T-helper 1 cell treated with Interleukin-12 subunit alpha and Interleukin-12 subunit beta and Interleukin-4 antibody, amounts not matched to agents 30 μg/mL and 1 μg/mL, for 36 hours (primary cell): Measurements from ENCODE around the gene KCNV2.

ENCODE experiments used
- H3K27ac Mint-ChIP-seq: one replicate; pipeline ENCODE4 v1.8.0; 2021; ENCODE audit warnings: mild to moderate bottlenecking, mixed read lengths
- H3K27me3 Mint-ChIP-seq: one replicate; pipeline ENCODE4 v1.8.0; 2021; ENCODE audit warnings: low read depth, mixed read lengths
- H3K36me3 Mint-ChIP-seq: one replicate; pipeline ENCODE4 v1.8.0; 2021; ENCODE audit warnings: low read depth, mixed read lengths
- H3K4me1 Mint-ChIP-seq: one replicate; pipeline ENCODE4 v1.8.0; 2021; ENCODE audit warnings: low read depth, mixed read lengths
- H3K4me3 Mint-ChIP-seq: one replicate; pipeline ENCODE4 v1.8.0; 2021; ENCODE audit warnings: mild to moderate bottlenecking, moderate library complexity, mixed read lengths
- H3K9me3 Mint-ChIP-seq: one replicate; pipeline ENCODE4 v1.8.0; 2021; ENCODE audit warnings: mixed read lengths

Gene KCNV2

GRCh38 chr9:2727966-2728613 is 10.8 kb downstream of the KCNV2 start:
- no peak overlapping the region for H3K4me3 Mint-ChIP-seq
- H3K4me1 Mint-ChIP-seq, result peaks cover 1% of the 10 kb centered on the region
- no peaks in the 10 kb centered on the region for H3K36me3 Mint-ChIP-seq
- H3K9me3 Mint-ChIP-seq, result no peaks in the 10 kb centered on the region
- no peaks in the 10 kb centered on the region for H3K27me3 Mint-ChIP-seq
- H3K27ac Mint-ChIP-seq, result no peak overlapping the region

- Mint-ChIP-seq H3K27ac (no peak overlapping the region), H3K27me3 (no peaks in the 10 kb centered on the region), H3K4me1 (peaks cover 1% of the 10 kb centered on the region), H3K4me3 (no peak overlapping the region), H3K36me3 (no peaks in the 10 kb centered on the region), H3K9me3 (no peaks in the 10 kb centered on the region)
Observed at GRCh38 chr9:2729003-2729402, 11.7 kb downstream of the KCNV2 start.

GRCh38 chr9:2729721-2730120 is 12.4 kb downstream of the KCNV2 start:
- Mint-ChIP-seq H3K27me3 (no peaks in the 10 kb centered on the region), H3K4me1 (peaks cover 1% of the 10 kb centered on the region), H3K9me3 (no peaks in the 10 kb centered on the region), H3K27ac (no peak overlapping the region), H3K4me3 (no peak overlapping the region), H3K36me3 (no peaks in the 10 kb centered on the region)

DNA sequence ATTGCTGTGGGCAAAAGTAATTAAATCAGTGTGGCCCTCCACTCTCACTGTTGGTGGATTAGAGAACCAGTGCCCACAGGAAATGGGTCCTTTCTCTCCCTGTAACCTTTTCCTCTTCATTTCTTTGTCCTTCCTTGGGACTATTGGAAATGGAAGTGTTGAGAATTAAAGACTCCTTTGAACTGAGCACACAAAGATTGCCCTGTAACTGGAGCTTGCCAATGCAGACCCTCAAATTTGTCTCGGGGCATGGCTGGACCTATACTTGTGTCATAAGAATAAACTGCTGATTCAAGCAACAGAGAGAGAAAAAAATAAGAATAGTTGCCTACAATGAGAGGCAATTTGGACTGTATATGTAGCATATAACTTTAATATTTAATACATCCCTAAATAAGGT is 13.7 kb downstream of the KCNV2 start:
- Mint-ChIP-seq H3K36me3 (no peaks in the 10 kb centered on the region), H3K9me3 (no peaks in the 10 kb centered on the region), H3K27me3 (no peaks in the 10 kb centered on the region), H3K4me1 (peaks cover 1% of the 10 kb centered on the region), H3K27ac (no peak overlapping the region), H3K4me3 (no peak overlapping the region)

- Mint-ChIP-seq H3K9me3 (no peaks in the 10 kb centered on the region), H3K4me3 (no peak overlapping the region), H3K36me3 (no peaks in the 10 kb centered on the region), H3K27ac (no peak overlapping the region), H3K4me1 (peaks cover 1% of the 10 kb centered on the region), H3K27me3 (no peaks in the 10 kb centered on the region)
Observed at GRCh38 chr9:2732492-2732891, 15.2 kb downstream of the KCNV2 start.

DNA sequence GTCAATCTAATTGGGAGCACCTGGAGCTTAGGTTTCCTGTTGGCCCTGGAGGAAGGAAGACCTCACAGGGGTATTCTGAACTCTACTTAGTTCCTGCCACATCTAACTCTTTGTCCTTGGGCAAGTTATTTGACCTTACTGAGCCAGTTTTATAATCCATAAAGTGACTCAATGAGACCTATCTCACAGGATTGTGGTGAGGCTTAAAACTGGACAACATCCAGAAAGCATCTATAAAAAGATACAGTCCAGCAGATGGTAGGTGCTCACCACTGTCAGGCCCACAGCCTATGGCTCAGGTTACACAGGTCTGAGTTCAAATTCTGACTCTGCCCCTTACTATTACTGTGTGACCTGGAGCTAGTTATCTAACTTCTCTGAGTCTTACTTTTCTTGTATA is 23.3 kb downstream of the KCNV2 start:
- Mint-ChIP-seq H3K4me3 (no peak overlapping the region), H3K4me1 (peaks cover 4% of the 10 kb centered on the region), H3K27ac (no peak overlapping the region), H3K36me3 (peaks cover 3% of the 10 kb centered on the region), H3K27me3 (no peaks in the 10 kb centered on the region), H3K9me3 (no peaks in the 10 kb centered on the region)

DNA sequence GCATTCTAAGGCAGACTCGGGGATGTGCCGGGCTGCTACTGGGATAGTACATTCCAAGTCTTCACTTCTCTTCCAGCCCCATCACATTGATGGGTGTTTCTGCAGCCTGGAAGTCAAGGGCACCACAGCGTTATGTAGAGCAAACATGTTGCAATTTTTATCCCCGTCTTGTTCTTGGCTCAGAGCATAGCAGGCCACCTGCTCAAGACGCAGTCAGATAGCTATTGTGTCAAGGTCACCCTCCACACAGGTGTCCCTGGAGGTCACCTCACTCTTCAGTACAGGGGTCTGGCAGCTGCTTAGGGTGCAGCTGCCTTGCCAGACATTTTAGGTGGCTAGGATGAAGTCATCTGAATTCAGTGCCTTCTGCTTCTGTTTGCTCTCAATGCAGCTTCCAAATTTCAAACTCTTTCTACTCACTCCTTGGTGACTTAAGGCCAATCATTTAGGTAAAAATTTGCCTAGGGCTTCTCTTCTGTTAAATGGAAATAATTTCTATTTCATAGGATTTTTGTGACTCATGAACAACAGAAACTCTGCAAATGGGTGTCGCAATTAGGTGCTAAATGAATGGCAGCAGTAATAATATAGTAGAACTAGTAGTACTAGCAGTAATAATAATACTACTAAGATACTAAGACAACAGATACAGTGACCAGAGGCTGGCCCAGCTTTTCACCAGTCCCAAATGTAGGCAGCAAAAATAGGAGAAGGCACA is 24.3 kb downstream of the KCNV2 start:
- Mint-ChIP-seq H3K9me3 (no peaks in the 10 kb centered on the region), H3K4me1 (peaks cover 4% of the 10 kb centered on the region), H3K27ac (no peak overlapping the region), H3K27me3 (no peaks in the 10 kb centered on the region), H3K4me3 (no peak overlapping the region), H3K36me3 (peaks cover 3% of the 10 kb centered on the region)

DNA sequence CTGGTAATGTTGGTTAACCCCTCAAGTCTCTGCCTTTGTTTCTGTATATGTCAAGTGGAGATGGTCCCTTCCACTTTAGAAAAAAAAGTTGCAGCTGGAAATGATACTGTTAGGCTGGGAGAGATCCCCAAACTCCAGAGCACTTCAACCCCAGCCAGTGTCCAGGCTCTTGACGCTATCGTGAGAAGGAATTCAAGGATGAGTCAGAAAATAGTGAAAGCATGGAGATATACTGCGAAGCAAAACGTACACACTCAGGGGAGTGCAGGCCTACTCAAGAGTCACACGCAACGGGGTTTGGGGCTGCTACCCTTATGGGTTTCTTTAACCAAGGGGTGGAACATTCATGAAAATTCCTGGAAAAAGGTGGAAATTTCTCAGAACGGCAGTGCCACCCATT is 24.9 kb downstream of the KCNV2 start:
- no peaks in the 10 kb centered on the region for H3K9me3 Mint-ChIP-seq

GRCh38 chr9:2743937-2744529 is 26.7 kb downstream of the KCNV2 start:
- H3K4me3 Mint-ChIP-seq, result no peak overlapping the region
- H3K9me3 Mint-ChIP-seq, result no peaks in the 10 kb centered on the region
- no peaks in the 10 kb centered on the region for H3K27me3 Mint-ChIP-seq
- H3K36me3 Mint-ChIP-seq, result peaks cover 3% of the 10 kb centered on the region
- H3K4me1 Mint-ChIP-seq, result peaks cover 4% of the 10 kb centered on the region
- no peak overlapping the region for H3K27ac Mint-ChIP-seq

More for the DNA sequence above, 24.9 kb downstream of the KCNV2 start:
- Mint-ChIP-seq H3K36me3 (peaks cover 3% of the 10 kb centered on the region), H3K4me3 (no peak overlapping the region), H3K27me3 (no peaks in the 10 kb centered on the region), H3K4me1 (peaks cover 4% of the 10 kb centered on the region), H3K27ac (no peak overlapping the region)

DNA sequence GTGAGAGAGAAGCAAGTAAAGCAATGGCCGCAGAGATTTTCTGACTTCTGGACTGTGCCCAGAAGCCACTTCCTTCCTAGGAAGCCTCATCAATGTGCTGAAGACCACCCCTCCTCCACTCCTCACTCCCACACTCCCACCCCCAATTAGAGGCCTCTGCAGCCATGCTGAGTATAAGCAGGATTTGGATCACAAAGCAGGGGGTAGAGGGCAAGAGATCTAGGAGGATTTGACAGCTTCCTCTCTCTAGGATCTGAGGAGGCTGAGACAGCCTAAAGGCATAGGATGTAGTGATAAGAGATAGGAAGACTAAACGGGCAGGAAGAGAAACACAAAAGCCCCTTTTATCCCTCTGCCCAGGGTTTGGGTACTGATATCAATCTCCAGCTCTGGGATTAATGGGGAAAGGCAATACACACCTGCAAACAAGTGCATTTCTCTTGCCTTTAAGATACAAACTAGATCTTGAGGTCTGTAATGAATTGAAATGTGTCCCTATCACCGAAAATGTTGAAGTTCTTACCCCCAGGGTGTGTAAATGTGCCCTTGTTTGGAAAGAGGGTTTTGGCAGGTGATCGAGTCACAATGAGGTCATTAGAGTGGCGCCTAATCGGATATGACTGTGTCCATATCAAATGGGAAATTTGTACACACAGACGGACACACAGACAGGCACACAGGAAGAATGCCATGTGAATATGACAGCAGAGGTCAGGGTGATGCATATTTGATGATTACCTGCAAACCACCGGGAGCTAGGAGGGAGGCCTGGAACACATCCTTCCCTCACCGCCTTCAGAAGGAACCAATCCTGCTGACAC is 28.5 kb downstream of the KCNV2 start:
- H3K27ac Mint-ChIP-seq, result no peak overlapping the region
- H3K36me3 Mint-ChIP-seq, result peaks cover 5% of the 10 kb centered on the region
- no peak overlapping the region for H3K4me3 Mint-ChIP-seq

DNA sequence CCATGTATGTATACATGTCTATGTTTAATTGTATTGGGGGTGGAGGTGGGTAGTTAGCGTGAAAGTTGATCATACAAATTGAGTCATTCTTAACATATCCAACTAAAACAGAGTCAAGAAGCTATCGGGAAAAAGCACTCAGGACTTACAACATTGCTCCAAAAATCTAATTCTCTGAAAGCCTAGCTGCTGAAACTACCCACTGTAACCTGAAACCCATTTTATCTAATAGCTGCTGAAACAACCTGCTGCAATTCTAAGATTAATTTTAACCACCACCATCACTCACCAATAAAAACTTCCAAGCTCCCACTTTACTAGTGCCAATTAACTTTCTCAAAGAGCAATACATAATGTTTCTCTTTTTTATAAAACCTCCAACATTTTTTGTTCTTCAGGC is 32.2 kb downstream of the KCNV2 start:
- Mint-ChIP-seq H3K27ac (no peak overlapping the region), H3K27me3 (no peaks in the 10 kb centered on the region), H3K4me3 (no peak overlapping the region), H3K4me1 (peaks cover 4% of the 10 kb centered on the region), H3K36me3 (peaks cover 5% of the 10 kb centered on the region), H3K9me3 (peaks cover 3% of the 10 kb centered on the region)

More for the DNA sequence above, 28.5 kb downstream of the KCNV2 start:
- H3K27me3 Mint-ChIP-seq, result no peaks in the 10 kb centered on the region
- peaks cover 4% of the 10 kb centered on the region for H3K4me1 Mint-ChIP-seq
- peaks cover 3% of the 10 kb centered on the region for H3K9me3 Mint-ChIP-seq

GRCh38 chr9:2755285-2755684 is 38.0 kb downstream of the KCNV2 start:
- Mint-ChIP-seq H3K27me3 (no peaks in the 10 kb centered on the region), H3K9me3 (peaks cover 2% of the 10 kb centered on the region), H3K27ac (no peak overlapping the region), H3K4me3 (no peak overlapping the region), H3K36me3 (peaks cover 10% of the 10 kb centered on the region), H3K4me1 (no peaks in the 10 kb centered on the region)

GRCh38 chr9:2758162-2758897 is 41.0 kb downstream of the KCNV2 start:
- Mint-ChIP-seq H3K4me3 (no peak overlapping the region), H3K27ac (no peak overlapping the region), H3K4me1 (peaks cover 8% of the 10 kb centered on the region), H3K27me3 (no peaks in the 10 kb centered on the region), H3K9me3 (no peaks in the 10 kb centered on the region), H3K36me3 (peaks cover 7% of the 10 kb centered on the region)

DNA sequence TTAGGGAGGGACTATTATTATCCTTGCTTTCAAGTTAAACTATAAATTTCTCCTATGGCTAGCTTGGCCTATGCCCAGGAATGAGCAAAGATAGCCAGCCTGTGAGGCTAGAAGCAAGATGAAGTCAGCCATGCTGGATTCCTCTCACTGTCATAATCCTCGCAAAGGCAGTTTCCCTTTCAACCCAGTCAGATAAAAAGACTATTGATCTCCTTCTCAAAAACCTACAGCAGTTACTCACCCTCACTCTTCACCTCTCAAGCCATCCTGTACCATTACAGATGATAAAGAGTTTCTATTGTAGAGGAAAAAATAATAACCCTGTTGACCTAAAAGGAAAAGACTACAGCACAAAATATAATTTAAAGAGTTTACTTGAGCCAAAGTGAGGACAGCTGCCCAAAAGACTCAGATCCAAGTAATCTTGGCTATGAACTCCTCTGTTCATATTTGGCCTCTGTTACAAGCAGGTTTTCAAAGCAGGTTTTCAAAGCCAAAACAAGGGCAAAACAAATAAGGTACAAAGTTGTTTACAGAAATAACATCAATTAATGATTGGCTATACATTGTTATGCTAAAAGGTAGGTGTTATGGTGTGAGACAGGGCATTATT is 41.7 kb downstream of the KCNV2 start:
- H3K9me3 Mint-ChIP-seq, result no peaks in the 10 kb centered on the region
- peaks cover 15% of the 10 kb centered on the region for H3K4me1 Mint-ChIP-seq
- H3K4me3 Mint-ChIP-seq, result no peak overlapping the region
- H3K27ac Mint-ChIP-seq, result no peak overlapping the region
- H3K27me3 Mint-ChIP-seq, result no peaks in the 10 kb centered on the region
- peaks cover 7% of the 10 kb centered on the region for H3K36me3 Mint-ChIP-seq
